Prostate gland (tissue), 2 donors: ENCODE measurements around the gene EPS8L1. TPM values are rescaled to one million over a fixed set of nuclear protein-coding genes. Genes with fewer than 3 reads are reported as not detected.

Experiments used
- DNase-seq: peaks from one replicate; pipeline ENCODE4 v3.0.0-alpha.2; 2019; ENCODE audit warnings: low spot score
- H3K27ac ChIP-seq, 2 donors: fragments of 200-600 bp; sonication (generic); 2 replicates each; pipeline ENCODE4 v1.5.1; 2017 to 2019
- H3K27me3 ChIP-seq: fragments of 200-600 bp; sonication (generic); replicated peaks from 2 replicates; pipeline ENCODE4 v1.5.1; 2019; ENCODE audit not compliant: insufficient read depth
- H3K36me3 ChIP-seq, 2 donors: fragments of 200-600 bp; sonication (generic); 1 replicate in 1 of 2; 2 replicates in 1 of 2; pipeline versions ENCODE4 v1.5.1 to v1.8.1; 2017 to 2019
- H3K4me1 ChIP-seq: fragments of 200-600 bp; sonication (generic); replicated peaks from 2 replicates; pipeline ENCODE4 v1.5.1; 2019
- H3K4me3 ChIP-seq, 2 donors: fragments of 200-600 bp; sonication (generic); 2 replicates each; pipeline ENCODE4 v1.5.1; 2017 to 2019
- H3K9me3 ChIP-seq: fragments of 200-600 bp; sonication (generic); 2 replicates; pipeline ENCODE4 v1.5.1; 2017
- POLR2A ChIP-seq: fragments of 450-650 bp; IDR thresholded peaks from one replicate; pipeline ENCODE4 v1.6.1; 2016; ENCODE audit warnings: antibody characterized with exemption, mild to moderate bottlenecking
- POLR2AphosphoS5 ChIP-seq: sonication (generic); formaldehyde crosslinking; IDR thresholded peaks from one replicate; pipeline ENCODE4 v1.6.1; 2017; ENCODE audit warnings: antibody characterized with exemption
- WGBS: methylation state at CpG from one replicate; pipeline ENCODE4 v1.1.5; 2018; 5-methylcytosine and 5-hydroxymethylcytosine counted together
- intact Hi-C: fragments of 100-400 bp; cut with DNase I; formaldehyde crosslinking; loops from one replicate; pipeline ENCODE4 v1.14.2; 2022
- total RNA-seq, 2 donors: library from RNA; depleted of rRNA; stranded (reverse); fragments of >200 nt; gene quantifications; one replicate each; pipeline ENCODE4 v1.1.0, GENCODE V29; 2016
- TF ChIP-seq, protein P1 (sequence below), 4 experiments: fragments of 200-600 bp in 2 of 4; fragments of 450-650 bp in 2 of 4; sonication (generic) in 2 of 4; IDR thresholded peaks; 1 replicate in 3 of 4; 2 replicates in 1 of 4; pipeline ENCODE4 v1.5.1; 2016 to 2019; ENCODE audit warnings: antibody characterized with exemption in 4 of 4, mild to moderate bottlenecking in 2 of 4, moderate library complexity in 2 of 4

Gene EPS8L1
- total RNA-seq, 2 donors from 2014 or later, result 36.8 to 62.8 TPM

DNA sequence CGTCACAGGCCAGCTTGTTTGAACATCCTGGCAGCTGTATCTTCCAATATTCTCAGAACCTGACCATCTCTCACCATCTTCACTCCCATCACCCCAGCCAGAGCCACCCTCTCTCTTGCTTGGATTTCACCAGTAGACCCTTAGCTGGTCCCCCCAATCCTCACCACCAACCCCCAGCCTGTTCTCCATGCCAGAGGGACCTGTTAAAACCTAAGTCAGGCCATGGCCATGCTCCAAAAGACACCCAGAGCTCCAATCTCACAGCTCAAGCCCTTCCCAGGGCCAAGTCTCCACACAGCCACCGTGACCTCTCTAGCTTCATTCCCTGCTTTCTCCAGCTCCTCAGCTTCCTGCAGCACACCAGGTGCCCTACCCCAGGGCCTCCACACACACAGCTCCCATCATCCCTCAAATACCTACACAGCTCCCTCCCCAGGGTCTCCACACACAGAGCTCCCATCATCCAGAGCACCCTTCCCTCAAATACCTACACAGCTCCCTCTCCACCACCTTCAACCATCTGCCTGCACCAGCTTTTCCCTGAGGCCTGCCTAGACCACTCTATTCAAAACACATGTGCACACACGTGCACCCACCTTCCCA is 13.8 kb downstream of the EPS8L1 start:
- no peak for TF ChIP-seq POLR2A
- TF ChIP-seq POLR2AphosphoS5, result no peak
- TF ChIP-seq, protein P1, sequence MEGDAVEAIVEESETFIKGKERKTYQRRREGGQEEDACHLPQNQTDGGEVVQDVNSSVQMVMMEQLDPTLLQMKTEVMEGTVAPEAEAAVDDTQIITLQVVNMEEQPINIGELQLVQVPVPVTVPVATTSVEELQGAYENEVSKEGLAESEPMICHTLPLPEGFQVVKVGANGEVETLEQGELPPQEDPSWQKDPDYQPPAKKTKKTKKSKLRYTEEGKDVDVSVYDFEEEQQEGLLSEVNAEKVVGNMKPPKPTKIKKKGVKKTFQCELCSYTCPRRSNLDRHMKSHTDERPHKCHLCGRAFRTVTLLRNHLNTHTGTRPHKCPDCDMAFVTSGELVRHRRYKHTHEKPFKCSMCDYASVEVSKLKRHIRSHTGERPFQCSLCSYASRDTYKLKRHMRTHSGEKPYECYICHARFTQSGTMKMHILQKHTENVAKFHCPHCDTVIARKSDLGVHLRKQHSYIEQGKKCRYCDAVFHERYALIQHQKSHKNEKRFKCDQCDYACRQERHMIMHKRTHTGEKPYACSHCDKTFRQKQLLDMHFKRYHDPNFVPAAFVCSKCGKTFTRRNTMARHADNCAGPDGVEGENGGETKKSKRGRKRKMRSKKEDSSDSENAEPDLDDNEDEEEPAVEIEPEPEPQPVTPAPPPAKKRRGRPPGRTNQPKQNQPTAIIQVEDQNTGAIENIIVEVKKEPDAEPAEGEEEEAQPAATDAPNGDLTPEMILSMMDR (IDR thresholded peaks at IDR 0.05), result no peak
- WGBS, result 90% methylated on average over 3 of the region's 3 CpGs

GRCh38 chr19:55090564-55090963 is 14.9 kb downstream of the EPS8L1 start:
- Histone ChIP-seq H3K9me3 (no peaks in the 10 kb centered on the region), H3K36me3 (peaks cover 5 to 9% of the 10 kb centered on the region in 2 donors), H3K4me3 (no peak overlapping the region), H3K27me3 (no peaks in the 10 kb centered on the region), H3K27ac (no peak overlapping the region), H3K4me1 (peaks cover 4% of the 10 kb centered on the region)
- no peak for DNase-seq
- intact Hi-C loops, result no loop called here
- 92% methylated on average over 13 of the region's 13 CpGs for WGBS
- TF ChIP-seq POLR2A (no peak), POLR2AphosphoS5 (no peak)
- TF ChIP-seq, protein P1 (IDR thresholded peaks at IDR 0.05), result no peak

More for the DNA sequence above, 13.8 kb downstream of the EPS8L1 start:
- DNase-seq, result no peak
- Histone ChIP-seq H3K27ac (no peak overlapping the region), H3K36me3 (peaks cover 5 to 9% of the 10 kb centered on the region in 2 donors), H3K9me3 (no peaks in the 10 kb centered on the region), H3K4me3 (no peak overlapping the region), H3K4me1 (peaks cover 4% of the 10 kb centered on the region), H3K27me3 (no peaks in the 10 kb centered on the region)
- intact Hi-C loops, result no loop called here

- Histone ChIP-seq H3K4me1 (peaks cover 4% of the 10 kb centered on the region), H3K27me3 (no peaks in the 10 kb centered on the region), H3K27ac (no peak overlapping the region), H3K36me3 (peaks cover 5 to 9% of the 10 kb centered on the region in 2 donors), H3K9me3 (no peaks in the 10 kb centered on the region), H3K4me3 (no peak overlapping the region)
- DNase-seq, result no peak
- 82% methylated on average over 32 of the region's 32 CpGs for WGBS
- TF ChIP-seq, protein P1 (IDR thresholded peaks at IDR 0.05), result no peak
- intact Hi-C loops, result no loop called here
Observed at GRCh38 chr19:55091126-55091910, 15.6 kb downstream of the EPS8L1 start.

GRCh38 chr19:55091955-55092354 is 16.3 kb downstream of the EPS8L1 start:
- intact Hi-C loops, result no loop called here
- 83% methylated on average over 22 of the region's 27 CpGs for WGBS
- no peaks in the 10 kb centered on the region for H3K9me3 ChIP-seq
- H3K4me1 ChIP-seq, result no peaks in the 10 kb centered on the region
- no peak overlapping the region for H3K4me3 ChIP-seq
- no peaks in the 10 kb centered on the region for H3K27me3 ChIP-seq
- TF ChIP-seq POLR2A, result no peak
- TF ChIP-seq, protein P1 (IDR thresholded peaks at IDR 0.05), result no peak
- no peak for TF ChIP-seq POLR2AphosphoS5
- H3K27ac ChIP-seq, result no peak overlapping the region
- no peak for DNase-seq
- peaks cover 5 to 9% of the 10 kb centered on the region in 2 donors for H3K36me3 ChIP-seq
